Measurements from ENCODE around the gene CYP2U1.

The CYP2U1 gene

GRCh38 chr4:107930821-107931774, at the start of gene CYP2U1:
TSS of gene CYP2U1 (plus strand) at chr4:107931549. CDS start at chr4:107931644, 95 bp downstream.
- Histone ChIP-seq H3K36me3 (ENCODE audit: control insufficient read depth, insufficient read depth, low read length) (no peaks in the 10 kb centered on the region), H3K4me3 (ENCODE audit: low read depth, low read length) (peak within 1 kb of the TSS; percentile 69), H3K4me2 (ENCODE audit: low read length) (peak within 1 kb of the TSS; percentile 90), H3K9ac (no peak within 1 kb of the TSS), H3K4me1 (peaks cover 4% of the 10 kb centered on the region), H3K79me2 (no peaks in the 10 kb centered on the region), H3K27me3 (ENCODE audit: control insufficient read depth, insufficient read depth, low read length) (no peaks in the 10 kb centered on the region), H3K9me3 (ENCODE audit: control insufficient read depth, low read length) (no peaks in the 10 kb centered on the region), H2AFZ (peak within 1 kb of the TSS; percentile 87), H3K27ac (no peak within 1 kb of the TSS)
- no peak for TF ChIP-seq CTCF (IDR thresholded peaks at IDR 0.05)

GRCh38 chr4:107885865-107886264, 45.5 kb upstream of the CYP2U1 start:
- Histone ChIP-seq H3K4me1 (no peaks in the 10 kb centered on the region), H3K4me3 (ENCODE audit: low read depth, low read length) (no peak overlapping the region), H3K27ac (no peak overlapping the region), H3K36me3 (ENCODE audit: control insufficient read depth, insufficient read depth, low read length) (no peaks in the 10 kb centered on the region), H2AFZ (no peak overlapping the region), H3K9ac (no peak overlapping the region), H3K79me2 (no peaks in the 10 kb centered on the region), H3K9me3 (ENCODE audit: control insufficient read depth, low read length) (no peaks in the 10 kb centered on the region), H3K27me3 (ENCODE audit: control insufficient read depth, insufficient read depth, low read length) (no peaks in the 10 kb centered on the region), H3K4me2 (ENCODE audit: low read length) (no peak overlapping the region)
- no peak for TF ChIP-seq CTCF (IDR thresholded peaks at IDR 0.05)

GRCh38 chr4:107888237-107888636, 43.1 kb upstream of the CYP2U1 start:
- Histone ChIP-seq H3K27me3 (ENCODE audit: control insufficient read depth, insufficient read depth, low read length) (no peaks in the 10 kb centered on the region), H3K4me2 (ENCODE audit: low read length) (no peak overlapping the region), H3K9me3 (ENCODE audit: control insufficient read depth, low read length) (no peaks in the 10 kb centered on the region), H2AFZ (no peak overlapping the region), H3K4me3 (ENCODE audit: low read depth, low read length) (no peak overlapping the region), H3K27ac (no peak overlapping the region), H3K9ac (no peak overlapping the region), H3K36me3 (ENCODE audit: control insufficient read depth, insufficient read depth, low read length) (no peaks in the 10 kb centered on the region), H3K79me2 (no peaks in the 10 kb centered on the region), H3K4me1 (no peaks in the 10 kb centered on the region)
- no peak for TF ChIP-seq CTCF (IDR thresholded peaks at IDR 0.05)

- no peak overlapping the region for H3K4me3 ChIP-seq (ENCODE audit: low read depth, low read length)
- TF ChIP-seq CTCF (IDR thresholded peaks at IDR 0.05): no peak
- no peaks in the 10 kb centered on the region for H3K36me3 ChIP-seq (ENCODE audit: control insufficient read depth, insufficient read depth, low read length)
- H3K27ac ChIP-seq: no peak overlapping the region
- H3K9me3 ChIP-seq (ENCODE audit: control insufficient read depth, low read length): no peaks in the 10 kb centered on the region
- no peak overlapping the region for H3K9ac ChIP-seq
- H3K27me3 ChIP-seq (ENCODE audit: control insufficient read depth, insufficient read depth, low read length): no peaks in the 10 kb centered on the region
- no peaks in the 10 kb centered on the region for H3K4me1 ChIP-seq
- H2AFZ ChIP-seq: no peak overlapping the region
- H3K79me2 ChIP-seq: no peaks in the 10 kb centered on the region
- H3K4me2 ChIP-seq (ENCODE audit: low read length): no peak overlapping the region
Measured at GRCh38 chr4:107890779-107891178, 40.6 kb upstream of the CYP2U1 start.
